Measurements from ENCODE around the gene C12orf50.

GRCh38 chr12:87933991-87934390 is 95.2 kb downstream of the C12orf50 start:
- TF ChIP-seq CTCF (IDR thresholded peaks at IDR 0.05; ENCODE audit: poor library complexity), result no peak
- TF ChIP-seq EZH2 (IDR thresholded peaks at IDR 0.05; ENCODE audit: borderline replicate concordance), result no peak
